Measurements from ENCODE around the gene SKP2.
"Not testable (repeated sequence)": the region's sequence is repeated elsewhere in the genome, so short reads cannot be mapped to it uniquely, and the experiment has no call there.

Gene SKP2

DNA sequence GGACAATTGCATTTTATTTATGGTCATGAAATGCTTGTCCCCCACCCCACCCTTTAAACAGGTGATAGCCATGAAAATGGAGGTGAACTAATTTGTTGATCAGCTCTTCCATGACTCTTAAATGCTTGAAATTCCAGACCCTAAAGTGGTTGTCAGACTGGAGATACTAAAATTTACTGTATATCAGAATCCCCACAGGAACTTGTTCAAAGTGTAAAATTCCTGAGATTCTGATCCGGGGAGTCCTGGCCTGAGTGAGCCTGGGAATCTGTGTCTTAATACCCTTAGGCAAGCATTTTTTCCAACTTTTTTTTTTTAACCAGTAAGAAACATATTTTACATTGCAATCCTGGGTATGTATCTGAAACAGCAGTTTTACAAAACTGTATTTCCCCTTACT is 4.7 kb downstream of the SKP2 start:
- DNase-seq (ENCODE audit: low read depth in 3 of 3) = no peak

DNA sequence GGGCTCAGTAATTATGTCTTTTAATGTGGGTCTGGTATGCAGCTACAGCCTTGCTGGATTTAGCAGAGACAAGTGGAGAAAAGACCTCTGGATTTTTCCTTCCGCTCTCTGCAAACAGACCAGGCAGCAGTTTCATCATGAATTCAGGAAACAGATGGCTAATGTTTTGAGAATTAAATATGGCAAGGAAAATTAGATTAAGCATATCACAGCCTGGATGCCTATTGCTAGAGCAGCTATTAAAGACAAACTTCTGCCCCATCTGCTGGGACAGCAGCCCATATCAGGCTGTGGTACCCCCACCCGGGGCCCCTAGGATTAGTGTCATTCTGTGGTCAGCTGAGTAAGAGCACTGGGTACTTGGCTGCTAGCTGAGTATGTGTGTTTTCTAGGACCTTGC is 6.2 kb downstream of the SKP2 start:
- no peak for DNase-seq (ENCODE audit: low read depth in 3 of 3)

DNA sequence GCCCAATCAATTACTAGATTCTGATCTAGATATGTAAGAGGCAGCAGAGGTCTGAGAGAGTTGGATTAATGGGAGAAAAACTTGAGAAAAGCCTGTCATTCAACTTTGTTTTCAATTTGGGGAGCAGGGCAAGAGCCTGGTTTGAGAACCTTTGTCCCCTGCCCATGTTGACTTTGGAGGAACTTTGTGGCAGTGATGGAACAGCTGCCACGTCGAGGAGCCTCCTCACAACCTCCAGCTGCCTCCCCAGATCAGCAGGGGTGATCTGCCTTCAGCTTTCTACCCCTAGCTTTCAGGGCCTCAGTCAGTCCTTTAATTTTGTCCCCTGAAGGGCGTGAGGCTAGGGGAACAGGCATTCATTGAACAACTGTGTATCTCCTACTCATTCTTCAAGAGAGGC is 8.7 kb downstream of the SKP2 start:
- no peak for DNase-seq (ENCODE audit: low read depth in 3 of 3)

DNA sequence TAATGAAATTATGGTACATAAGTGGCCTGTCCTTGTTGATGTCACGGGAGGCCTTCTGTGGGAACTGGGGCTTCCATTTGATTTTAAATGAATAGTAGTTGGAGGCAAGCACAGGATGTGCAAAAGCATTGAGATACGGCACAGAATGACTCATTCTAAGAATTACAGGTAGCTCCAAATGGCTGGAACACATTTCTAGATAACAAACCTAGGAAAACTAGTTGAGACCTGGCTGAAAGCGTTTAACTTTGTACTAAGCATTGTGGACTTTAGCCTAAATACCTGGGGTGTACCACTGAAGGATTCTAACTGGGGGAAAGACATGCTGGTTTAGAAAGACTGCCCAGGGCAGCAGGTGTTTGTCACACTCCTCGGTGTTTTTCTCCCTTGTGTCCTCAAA is 9.4 kb downstream of the SKP2 start:
- DNase-seq (ENCODE audit: low read depth in 3 of 3) = no peak

DNA sequence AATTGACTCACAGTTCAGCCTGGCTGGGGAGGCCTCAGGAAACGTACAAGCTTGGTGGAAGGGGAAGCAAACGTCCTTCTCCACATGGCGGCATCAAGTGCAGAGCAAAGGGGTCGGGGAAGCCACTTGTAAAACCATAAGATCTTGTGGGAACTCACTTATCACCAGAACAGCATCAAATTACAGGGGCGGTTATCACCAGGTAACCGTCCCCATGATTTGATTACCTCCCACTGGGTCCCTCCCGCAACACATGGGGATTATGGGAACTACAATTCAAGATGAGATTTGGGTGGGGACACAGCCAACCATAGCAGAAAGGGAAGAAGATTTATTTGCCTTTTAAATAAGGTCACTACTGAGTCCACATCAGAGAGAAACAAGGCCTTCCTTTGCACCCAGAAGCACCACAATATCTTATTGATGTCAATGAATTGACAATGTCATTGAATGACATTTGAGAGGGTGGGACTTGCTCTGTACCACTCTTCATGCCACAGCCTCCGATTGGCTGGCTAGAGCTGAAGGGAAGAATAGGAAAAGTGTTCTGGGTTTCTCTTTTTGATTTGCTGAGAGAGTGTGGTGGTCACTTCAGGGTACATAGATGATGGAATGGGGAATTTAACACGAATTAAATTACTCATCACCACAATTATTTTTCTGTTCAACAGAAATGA is 11.0 kb downstream of the SKP2 start:
- DNase-seq (ENCODE audit: low read depth in 3 of 3) = no peak

DNA sequence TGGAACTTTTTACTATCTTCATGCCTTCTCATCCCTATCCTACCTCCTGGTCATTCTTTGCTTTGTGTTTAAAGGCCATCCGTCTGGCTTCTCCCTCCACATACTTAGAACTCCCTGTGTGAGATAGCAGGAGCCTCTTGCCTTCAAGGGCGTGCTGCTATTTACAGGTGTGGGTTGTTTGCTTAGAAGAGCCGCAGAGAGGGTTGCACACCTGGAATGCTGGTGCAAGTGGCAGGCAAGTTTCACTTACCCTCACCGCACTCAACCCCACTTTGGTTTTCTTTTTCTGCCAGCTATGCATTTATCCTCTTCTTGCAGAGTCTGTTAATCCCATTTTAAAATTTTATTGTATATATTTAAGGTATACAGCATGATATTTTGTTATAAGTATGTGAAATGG is 12.6 kb downstream of the SKP2 start:
- no peak for DNase-seq (ENCODE audit: low read depth in 3 of 3)

DNA sequence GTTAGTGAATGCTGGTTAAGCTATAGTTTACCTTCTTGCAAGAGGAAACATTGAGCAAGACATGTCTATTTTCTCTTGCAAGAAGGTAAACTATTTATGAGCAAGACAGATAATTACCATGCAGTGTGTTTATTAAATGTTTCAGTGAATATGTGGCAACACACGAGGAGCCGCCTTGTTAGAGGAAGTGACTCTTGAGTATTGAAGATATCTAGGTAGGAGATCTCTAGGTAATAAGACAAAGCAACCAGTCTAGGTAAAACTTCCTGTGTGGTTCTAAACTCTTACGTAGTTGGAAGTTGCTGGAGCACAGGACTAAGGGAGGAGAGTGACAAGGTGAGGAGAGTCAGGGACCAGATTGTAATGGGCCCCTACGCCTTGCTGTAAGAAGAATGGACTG is 16.8 kb downstream of the SKP2 start:
- no peak for DNase-seq (ENCODE audit: low read depth in 3 of 3)

DNA sequence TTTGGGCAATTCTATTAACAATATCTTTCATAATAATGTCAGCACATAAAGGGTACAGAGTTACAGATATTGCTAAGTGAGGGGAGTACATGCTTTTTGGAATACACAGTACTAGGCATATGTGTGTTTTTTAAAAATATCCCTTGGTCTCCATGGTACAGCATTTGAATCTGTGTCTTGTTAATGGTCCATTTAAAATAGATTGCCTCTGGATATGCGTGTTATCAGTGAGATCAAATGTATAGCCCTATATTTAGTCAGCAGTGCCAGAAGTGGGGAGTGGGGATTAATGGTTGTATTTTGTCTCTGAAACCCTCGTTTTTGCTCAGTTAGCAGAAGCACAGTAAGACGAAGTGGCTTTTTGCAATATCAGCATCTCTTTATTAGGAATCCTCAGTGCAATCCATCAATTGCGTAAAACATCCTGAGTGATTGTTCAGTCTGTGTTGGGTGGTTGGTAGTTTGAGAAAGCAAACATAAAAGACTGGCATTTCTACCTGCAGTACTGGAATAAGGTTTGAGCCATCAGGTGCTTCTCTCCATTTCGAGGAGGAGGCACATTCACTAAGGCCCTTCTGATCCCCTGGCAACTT is 19.0 kb downstream of the SKP2 start:
- DNase-seq (ENCODE audit: low read depth in 3 of 3) = no peak

DNA sequence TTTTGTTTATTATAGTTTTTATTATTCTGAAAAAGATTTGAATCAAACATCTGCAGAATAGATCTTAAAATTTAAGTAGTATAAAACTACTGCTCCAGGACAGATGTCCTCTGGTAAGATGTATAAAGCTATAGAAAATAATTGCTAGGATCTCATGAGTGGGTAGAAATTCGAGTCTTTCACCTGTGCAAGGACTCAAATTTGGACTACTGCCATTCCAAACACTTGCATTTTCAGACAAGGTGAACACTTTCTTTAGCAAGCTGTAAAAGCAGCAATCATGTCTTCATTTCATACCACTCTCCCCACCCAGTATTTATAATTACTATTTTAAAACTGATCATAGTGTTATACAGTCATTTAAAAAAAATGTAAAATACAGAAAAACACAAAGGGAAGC is 20.7 kb downstream of the SKP2 start:
- no peak for DNase-seq (ENCODE audit: low read depth in 3 of 3)

DNA sequence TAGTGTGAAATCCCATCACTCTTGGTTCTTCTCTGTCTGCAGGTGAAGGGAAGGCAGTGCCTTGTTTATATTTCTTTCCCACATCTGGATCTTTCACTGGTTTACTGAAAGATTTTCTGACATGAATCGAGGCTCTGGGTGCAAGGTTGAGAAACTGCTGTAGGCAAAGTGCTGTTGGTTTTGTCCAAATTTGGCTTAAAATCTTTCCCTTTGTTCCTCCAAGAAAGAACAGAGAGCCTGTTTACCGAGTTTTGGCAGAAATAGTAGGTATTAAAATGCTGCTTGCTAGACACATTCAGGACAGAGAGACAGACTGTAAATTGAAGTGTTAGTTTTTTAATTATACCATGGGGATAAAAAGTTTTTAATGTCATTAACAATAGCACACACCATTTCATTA is 21.5 kb downstream of the SKP2 start:
- DNase-seq (ENCODE audit: low read depth in 3 of 3) = no peak

DNA sequence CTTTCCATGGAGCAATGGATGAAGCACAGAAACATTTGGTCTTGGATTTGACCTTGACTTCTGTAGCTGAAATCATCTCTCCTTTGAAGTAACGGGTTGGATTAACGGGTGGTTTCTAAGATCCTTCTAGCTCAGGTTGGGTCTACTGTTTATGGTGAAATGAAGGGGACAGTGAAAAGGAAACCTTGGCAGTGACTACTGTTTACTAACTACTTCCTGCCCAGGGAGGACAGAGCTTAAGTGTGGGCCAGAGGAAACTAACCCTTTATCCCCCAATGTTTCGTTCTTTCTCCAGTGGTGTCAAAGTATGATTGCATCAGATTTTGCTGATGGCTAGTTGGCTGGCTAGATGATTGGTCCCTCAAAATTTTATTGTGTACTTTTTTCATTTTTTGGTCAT is 22.2 kb downstream of the SKP2 start:
- DNase-seq (ENCODE audit: low read depth in 3 of 3) = no peak

DNA sequence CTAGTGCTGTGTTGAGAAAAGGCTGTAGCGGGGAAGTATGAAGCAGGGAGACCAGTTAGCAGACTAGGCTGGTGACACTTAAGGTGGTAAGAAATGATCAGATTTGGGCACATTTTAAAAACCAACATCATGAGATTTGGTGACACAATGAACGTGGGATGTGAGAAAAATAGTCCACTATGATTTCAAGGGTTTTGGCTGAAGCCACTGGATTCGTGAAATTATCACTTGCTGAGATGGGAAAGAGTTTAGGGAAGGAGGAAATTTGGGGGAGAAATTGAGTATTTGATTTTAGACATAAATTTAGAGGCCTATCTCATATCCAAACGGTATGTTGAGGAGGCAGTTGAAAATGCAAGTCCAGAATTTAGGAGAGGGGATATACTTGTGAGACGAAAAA is 23.1 kb downstream of the SKP2 start:
- DNase-seq (ENCODE audit: low read depth in 3 of 3) = no peak

DNA sequence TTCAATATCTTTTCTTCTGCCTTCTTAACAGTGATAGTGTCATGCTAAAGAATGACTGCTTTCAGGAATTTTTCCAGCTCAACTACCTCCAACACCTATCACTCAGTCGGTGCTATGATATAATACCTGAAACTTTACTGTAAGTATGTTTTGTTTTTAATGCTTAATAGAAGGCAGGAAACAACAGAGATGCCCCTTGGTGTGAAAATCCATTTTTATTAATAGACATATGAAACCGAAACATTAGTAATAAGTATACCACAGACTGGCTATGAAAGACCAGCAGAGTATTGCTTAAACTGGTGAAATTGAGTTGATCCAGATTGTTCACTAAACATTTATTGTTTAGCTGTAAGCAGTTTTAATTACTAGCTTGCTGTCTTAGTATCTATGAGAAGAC is 25.2 kb downstream of the SKP2 start:
- no peak for DNase-seq (ENCODE audit: low read depth in 3 of 3)

DNA sequence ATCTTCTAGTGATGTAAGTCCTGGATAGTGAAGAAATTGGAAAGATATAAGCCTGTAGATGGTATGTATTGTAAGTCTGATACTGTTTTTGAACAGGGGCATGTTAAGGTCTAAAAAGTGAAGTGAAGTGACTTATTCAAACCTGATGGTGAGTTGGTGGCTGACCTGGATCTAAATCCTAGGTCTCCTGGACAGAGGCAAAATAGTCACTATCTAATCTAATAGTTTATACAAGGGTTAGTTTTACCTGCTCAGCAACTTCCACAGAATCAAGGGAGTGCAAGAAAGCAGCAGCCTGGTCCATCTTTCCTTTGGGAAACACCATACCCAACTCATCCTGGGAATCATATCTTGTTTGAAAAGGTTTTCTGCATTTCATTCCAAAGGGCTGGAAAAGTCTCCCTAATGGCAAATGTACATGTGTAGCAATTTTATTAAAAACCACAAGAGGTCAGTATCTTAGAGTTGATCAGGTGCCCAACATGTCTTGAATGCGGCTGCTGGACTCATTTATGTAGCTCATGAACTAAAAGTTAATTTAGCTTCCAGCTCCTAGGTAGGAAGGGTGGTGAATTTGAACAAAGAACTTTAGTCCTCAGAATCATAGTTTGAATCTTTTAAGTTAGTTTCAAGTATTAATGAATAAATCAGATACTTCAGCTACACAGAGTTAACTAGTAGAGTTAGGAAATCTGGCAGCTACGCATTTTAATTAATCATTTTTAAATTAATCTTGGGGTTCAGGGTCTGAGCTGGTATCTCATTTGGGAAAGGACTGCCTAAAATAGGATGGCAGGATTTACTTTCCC is 26.0 kb downstream of the SKP2 start:
- DNase-seq (ENCODE audit: low read depth in 3 of 3) = no peak

DNA sequence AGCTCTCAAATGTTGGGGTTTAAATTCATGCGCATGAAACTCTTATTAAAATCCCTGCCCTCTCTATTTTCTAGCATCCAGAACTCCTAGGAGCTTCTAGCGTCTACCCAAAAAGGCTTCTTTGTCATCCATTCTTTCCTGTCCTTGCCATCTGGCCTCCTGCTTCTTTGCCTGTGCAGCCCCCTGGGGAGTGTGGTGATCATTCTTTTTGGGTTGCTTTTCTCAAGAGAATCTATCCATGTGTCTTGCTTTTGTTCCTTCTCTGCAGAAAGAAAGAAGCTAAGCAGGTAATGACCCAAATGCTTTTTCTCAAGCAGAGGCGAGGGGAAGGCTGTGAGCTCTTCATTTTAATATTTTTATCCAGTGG is 26.6 kb downstream of the SKP2 start:
- DNase-seq (ENCODE audit: low read depth in 3 of 3) = no peak

DNA sequence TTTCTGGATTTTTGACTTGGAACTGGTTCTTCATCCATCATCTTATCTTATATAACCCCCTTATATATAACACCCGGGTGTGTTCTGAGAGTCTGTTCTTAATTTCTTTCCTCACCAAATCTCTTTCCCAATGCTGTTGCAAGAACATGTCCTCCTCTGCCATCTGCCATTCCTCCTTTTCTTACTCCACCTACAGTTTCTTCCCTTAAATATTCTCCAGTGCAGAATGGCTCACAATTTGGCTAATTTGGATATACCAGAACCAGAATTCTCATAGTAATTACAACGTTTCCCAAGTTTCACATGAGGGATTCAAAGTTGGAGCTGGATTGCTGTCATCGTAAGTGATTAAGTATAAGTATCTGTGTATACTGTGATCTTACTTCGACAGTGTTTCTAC is 28.0 kb downstream of the SKP2 start:
- DNase-seq (ENCODE audit: low read depth in 3 of 3) = no peak

DNA sequence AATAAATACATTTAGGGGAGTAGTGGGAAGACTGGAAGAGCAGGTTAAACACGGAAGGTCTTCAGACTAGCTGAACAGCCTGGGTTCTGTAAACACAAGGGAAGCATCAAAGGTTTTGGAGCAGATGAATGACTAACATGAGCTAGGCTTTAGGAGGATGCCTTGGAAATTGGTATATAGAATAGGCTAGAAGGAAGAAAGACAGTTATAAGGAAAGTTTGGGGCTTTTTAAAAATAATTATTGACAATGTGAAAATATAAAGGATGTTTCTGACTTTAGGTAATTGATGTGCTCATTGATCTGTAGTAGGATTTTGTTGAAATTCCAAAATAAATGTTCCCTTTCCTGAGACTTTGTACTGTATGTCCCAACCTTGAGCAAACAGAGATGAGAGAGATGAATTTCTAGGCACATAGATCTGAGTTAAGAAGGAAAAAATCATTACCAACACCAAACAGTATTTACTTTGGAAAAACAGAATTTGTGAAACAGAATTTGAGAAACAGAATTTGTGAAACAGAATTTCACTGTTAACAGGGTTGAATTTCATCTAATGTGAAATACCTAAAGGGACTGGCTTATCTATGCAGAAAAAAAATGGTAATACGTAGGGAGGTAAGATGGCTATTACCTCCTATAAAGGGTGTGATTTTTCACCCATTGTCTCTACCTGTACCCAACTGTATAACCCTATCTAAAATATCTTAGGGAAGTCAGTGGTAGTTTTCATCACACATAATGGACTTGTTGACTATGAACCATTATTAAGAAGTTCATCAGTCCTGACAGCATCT is 28.8 kb downstream of the SKP2 start:
- no peak for DNase-seq (ENCODE audit: low read depth in 3 of 3)

DNA sequence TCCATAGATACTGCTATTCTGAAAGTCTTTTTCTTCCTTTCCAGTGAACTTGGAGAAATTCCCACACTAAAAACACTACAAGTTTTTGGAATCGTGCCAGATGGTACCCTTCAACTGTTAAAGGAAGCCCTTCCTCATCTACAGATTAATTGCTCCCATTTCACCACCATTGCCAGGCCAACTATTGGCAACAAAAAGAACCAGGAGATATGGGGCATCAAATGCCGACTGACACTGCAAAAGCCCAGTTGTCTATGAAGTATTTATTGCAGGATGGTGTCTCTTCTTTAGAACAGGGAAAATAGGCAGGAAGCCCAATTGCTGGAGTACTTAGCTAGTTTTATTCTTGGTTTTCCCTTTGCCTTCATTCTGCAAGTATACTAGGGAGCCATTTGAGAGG is 29.9 kb downstream of the SKP2 start:
- no peak for DNase-seq (ENCODE audit: low read depth in 3 of 3)

DNA sequence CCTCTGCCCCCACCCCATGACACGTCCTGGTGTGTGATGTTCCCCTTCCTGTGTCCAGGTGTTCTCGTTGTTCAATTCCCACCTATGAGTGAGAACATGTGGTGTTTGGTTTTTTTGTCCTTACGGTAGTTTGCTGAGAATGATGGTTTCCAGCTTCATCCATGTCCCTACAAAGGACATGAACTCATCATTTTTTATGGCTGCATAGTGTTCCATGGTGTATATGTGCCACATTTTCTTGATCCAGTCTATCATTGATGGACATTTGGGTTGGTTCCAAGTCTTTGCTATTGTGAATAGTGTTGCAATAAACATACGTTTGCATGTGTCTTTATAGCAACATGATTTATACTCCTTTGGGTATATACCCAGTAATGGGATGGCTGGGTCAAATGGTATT is 32.5 kb downstream of the SKP2 start:
- not testable (repeated sequence) for DNase-seq (ENCODE audit: low read depth in 3 of 3)

DNA sequence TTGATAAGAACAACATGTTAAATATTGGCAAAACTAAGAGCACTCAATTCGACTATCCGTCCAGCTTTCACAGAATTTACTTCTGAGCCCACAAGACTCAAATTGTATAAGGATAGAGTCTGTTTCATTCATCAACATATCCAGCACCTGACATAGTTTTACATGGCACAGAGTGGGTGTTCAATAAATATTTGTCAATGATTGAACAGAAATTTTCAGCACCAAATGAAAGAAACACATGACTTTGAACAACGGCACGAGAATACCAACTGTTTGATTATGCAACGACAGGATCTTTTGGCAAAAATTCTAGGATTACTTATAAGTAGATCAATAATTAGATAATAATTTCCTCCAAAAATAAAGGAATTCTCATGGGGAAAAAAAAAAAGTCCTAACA is 41.8 kb downstream of the SKP2 start:
- no peak for DNase-seq (ENCODE audit: low read depth in 3 of 3)

DNA sequence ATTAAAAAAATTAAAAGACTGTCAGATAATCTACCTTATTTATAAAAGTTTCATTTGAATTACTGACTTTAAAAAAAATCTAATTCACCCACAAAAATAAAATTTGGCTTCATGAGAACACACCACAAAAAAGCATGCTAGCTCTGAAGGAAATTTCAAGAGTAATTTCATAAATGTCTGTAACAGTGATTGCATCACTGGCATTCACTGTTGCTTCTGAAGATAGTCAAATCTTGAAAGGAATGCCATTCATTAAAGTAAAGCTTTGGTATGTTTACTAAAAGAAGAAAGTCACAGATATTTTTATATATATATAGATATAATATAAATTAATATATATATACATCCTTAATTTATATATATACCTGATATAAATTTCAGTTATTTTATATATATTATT is 46.4 kb downstream of the SKP2 start:
- DNase-seq (ENCODE audit: low read depth in 3 of 3) = no peak

DNA sequence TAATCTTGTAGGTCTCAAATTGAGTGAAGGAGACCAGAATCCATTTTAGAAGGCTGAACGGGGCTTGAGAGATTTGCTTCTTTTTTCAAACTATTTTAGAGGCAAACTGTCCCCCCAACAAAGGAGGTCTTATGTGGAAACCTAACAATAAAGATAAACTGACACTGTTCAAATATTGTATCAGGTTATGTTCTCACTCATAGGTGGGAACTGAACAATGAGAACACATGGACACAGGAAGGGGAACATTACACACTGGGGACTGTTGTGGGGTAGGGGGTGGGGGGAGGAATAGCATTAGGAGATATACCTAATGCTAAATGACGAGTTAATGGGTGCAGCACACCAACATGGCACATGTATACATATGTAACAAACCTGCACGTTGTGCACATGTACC is 46.9 kb downstream of the SKP2 start:
- not testable (repeated sequence) for DNase-seq (ENCODE audit: low read depth in 3 of 3)

DNA sequence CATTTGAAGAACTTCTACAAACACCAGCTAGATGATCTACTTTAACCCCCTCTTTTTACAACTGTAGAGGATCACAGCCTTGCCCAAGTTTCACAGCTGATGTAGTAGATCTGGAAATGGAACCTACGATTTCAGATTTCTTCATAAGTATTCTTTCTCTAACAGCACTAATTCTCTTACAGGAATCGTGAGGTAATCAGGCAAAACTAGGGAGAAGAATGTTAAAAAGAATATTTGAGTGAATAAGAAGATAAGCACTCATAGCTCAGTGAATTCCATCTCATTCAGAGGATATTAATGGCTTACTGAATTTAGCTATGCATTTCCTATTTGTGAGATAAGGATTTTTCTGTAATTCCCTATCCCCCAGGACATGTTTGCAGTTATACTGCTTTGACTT is 47.7 kb downstream of the SKP2 start:
- no peak for DNase-seq (ENCODE audit: low read depth in 3 of 3)

All from stimulated activated CD4-positive, alpha-beta T cell treated with anti-CD3 and anti-CD28 coated beads, TNF-alpha, amount 100 ng/mL, for 48 hours (primary cell).